ENCODE measurements around the gene PHF12.
"Not testable (repeated sequence)": the region's sequence is repeated elsewhere in the genome, so short reads cannot be mapped to it uniquely, and the experiment has no call there.

The PHF12 gene

GRCh38 chr17:28953444-28954118 is 2.3 kb upstream of the PHF12 start:
- DNase-seq (ENCODE audit: low spot score): peak; percentile 72

GRCh38 chr17:28951991-28952975 is 965 bp upstream of the PHF12 start:
- peak; percentile 100 for DNase-seq (ENCODE audit: low spot score)

- DNase-seq (ENCODE audit: low spot score): no peak
Measured at GRCh38 chr17:28950752-28951427, 428 bp downstream of the PHF12 start.

GRCh38 chr17:28950017-28950751 is 1.1 kb downstream of the PHF12 start:
- DNase-seq (ENCODE audit: low spot score): peak; percentile 70

- DNase-seq (ENCODE audit: low spot score): peak; percentile 71
Measured at GRCh38 chr17:28949185-28950016, 1.9 kb downstream of the PHF12 start.

- DNase-seq (ENCODE audit: low spot score): peak; percentile 49
Measured at GRCh38 chr17:28948873-28949184, 2.5 kb downstream of the PHF12 start.

GRCh38 chr17:28948342-28948741 is 3.0 kb downstream of the PHF12 start:
- DNase-seq (ENCODE audit: low spot score): no peak

- no peak for DNase-seq (ENCODE audit: low spot score)
Measured at GRCh38 chr17:28947639-28948038, 3.7 kb downstream of the PHF12 start.

GRCh38 chr17:28946239-28946638 is 5.1 kb downstream of the PHF12 start:
- no peak for DNase-seq (ENCODE audit: low spot score)

- peak; percentile 47 for DNase-seq (ENCODE audit: low spot score)
Measured at GRCh38 chr17:28944862-28945741, 6.2 kb downstream of the PHF12 start.

- DNase-seq (ENCODE audit: low spot score): no peak
Measured at GRCh38 chr17:28944343-28944742, 7.0 kb downstream of the PHF12 start.

- DNase-seq (ENCODE audit: low spot score): no peak
Measured at GRCh38 chr17:28942925-28943324, 8.4 kb downstream of the PHF12 start.

GRCh38 chr17:28941251-28941650 is 10.1 kb downstream of the PHF12 start:
- DNase-seq (ENCODE audit: low spot score): no peak

- peak; percentile 52 for DNase-seq (ENCODE audit: low spot score)
Measured at GRCh38 chr17:28940675-28941074, 10.6 kb downstream of the PHF12 start.

GRCh38 chr17:28940142-28940541 is 11.2 kb downstream of the PHF12 start:
- no peak for DNase-seq (ENCODE audit: low spot score)

- DNase-seq (ENCODE audit: low spot score): peak; percentile 57
Measured at GRCh38 chr17:28938552-28938951, 12.8 kb downstream of the PHF12 start.

GRCh38 chr17:28937044-28937729 is 14.1 kb downstream of the PHF12 start:
- DNase-seq (ENCODE audit: low spot score): peak; percentile 85

- DNase-seq (ENCODE audit: low spot score): no peak
Measured at GRCh38 chr17:28935744-28936460, 15.4 kb downstream of the PHF12 start.

GRCh38 chr17:28934508-28934907 is 16.8 kb downstream of the PHF12 start:
- not testable (repeated sequence) for DNase-seq (ENCODE audit: low spot score)

Measured in Ammon's horn (tissue), 1 donor.